Osteocyte (in vitro differentiated cells): ENCODE data around the gene MAK. TPM values are rescaled to one million over a fixed set of nuclear protein-coding genes. Genes with fewer than 3 reads are reported as not detected.
A peak's percentile ranks its signal among the peaks of the same experiment; 100 is the strongest.
"Not testable (repeated sequence)": the region's sequence is repeated elsewhere in the genome, so short reads cannot be mapped to it uniquely, and the experiment has no call there.

Experiments
- DNase-seq: peaks from one replicate; pipeline ENCODE4 v3.0.0; 2021; ENCODE audit warnings: mixed read lengths; ENCODE audit not compliant: unreplicated experiment; ENCODE audit errors: extremely low spot score
- H3K27ac Mint-ChIP-seq: one replicate; pipeline ENCODE4 v1.8.0; 2021; ENCODE audit warnings: mild to moderate bottlenecking, mixed read lengths; ENCODE audit not compliant: unreplicated experiment
- H3K27me3 Mint-ChIP-seq: one replicate; pipeline ENCODE4 v1.8.0; 2021; ENCODE audit warnings: mixed read lengths; ENCODE audit not compliant: unreplicated experiment
- H3K36me3 Mint-ChIP-seq: one replicate; pipeline ENCODE4 v1.8.0; 2021; ENCODE audit warnings: mixed read lengths; ENCODE audit not compliant: unreplicated experiment
- H3K4me1 Mint-ChIP-seq: one replicate; pipeline ENCODE4 v1.8.0; 2021; ENCODE audit warnings: mixed read lengths; ENCODE audit not compliant: unreplicated experiment
- H3K4me3 Mint-ChIP-seq: one replicate; pipeline ENCODE4 v1.8.0; 2021; ENCODE audit warnings: mild to moderate bottlenecking, moderate library complexity, mixed read lengths; ENCODE audit not compliant: unreplicated experiment
- H3K9me3 Mint-ChIP-seq: one replicate; pipeline ENCODE4 v1.8.0; 2021; ENCODE audit warnings: mixed read lengths; ENCODE audit not compliant: unreplicated experiment
- total RNA-seq: library from RNA; stranded (reverse); gene quantifications from 2 replicates; pipeline ENCODE4 v1.2.1, GENCODE V29; 2021
- TF ChIP-seq, protein P1 (sequence below): fragments of 200-600 bp; sonication (generic); IDR thresholded peaks from 2 replicates; pipeline ENCODE4 v1.5.0; 2021; ENCODE audit warnings: antibody characterized with exemption, mild to moderate bottlenecking, moderate library complexity

MAK gene
- total RNA-seq, 1 donor from 2014 or later, result not detected

GRCh38 chr6:10722570-10722819 is 115.8 kb downstream of the MAK start:
- H3K9me3 Mint-ChIP-seq, result peaks cover 3% of the 10 kb centered on the region
- H3K36me3 Mint-ChIP-seq, result peaks cover 11% of the 10 kb centered on the region

DNA sequence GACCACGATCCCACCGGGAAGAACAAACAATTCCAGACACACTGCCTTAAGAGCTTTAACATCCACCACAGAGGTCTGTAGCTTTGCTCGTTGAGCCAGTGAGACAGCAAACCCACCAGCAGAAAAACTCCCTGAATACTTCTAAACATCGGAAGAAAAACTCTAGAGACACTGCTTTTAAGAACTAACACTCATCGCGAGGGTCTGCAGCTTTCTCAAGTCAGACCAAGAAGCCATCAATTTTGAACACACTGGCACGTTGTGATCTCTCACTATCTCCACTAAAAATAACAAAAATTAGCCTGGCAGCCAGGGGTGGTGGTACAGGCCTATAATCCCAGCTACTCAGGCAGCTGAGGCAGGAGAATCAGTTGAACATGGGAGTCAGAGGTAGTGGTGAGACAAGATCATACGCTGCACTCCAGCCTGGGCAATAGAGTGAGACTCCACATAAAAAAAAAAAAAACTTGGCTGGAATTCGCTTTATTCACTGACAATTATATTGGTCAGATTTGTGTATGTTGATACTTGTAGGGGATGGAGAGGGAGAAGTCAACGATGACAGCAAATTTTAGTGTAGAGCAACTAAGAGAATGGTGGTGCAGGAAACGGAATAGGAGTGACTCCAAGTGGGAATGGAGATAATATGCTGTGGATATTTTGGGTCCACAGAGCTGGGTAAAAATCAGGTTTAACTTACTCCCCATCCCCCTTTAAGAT is 116.3 kb downstream of the MAK start:
- H3K4me3 Mint-ChIP-seq, result peak overlapping the region; percentile 98
- DNase-seq, result no peak
- TF ChIP-seq, protein P1, sequence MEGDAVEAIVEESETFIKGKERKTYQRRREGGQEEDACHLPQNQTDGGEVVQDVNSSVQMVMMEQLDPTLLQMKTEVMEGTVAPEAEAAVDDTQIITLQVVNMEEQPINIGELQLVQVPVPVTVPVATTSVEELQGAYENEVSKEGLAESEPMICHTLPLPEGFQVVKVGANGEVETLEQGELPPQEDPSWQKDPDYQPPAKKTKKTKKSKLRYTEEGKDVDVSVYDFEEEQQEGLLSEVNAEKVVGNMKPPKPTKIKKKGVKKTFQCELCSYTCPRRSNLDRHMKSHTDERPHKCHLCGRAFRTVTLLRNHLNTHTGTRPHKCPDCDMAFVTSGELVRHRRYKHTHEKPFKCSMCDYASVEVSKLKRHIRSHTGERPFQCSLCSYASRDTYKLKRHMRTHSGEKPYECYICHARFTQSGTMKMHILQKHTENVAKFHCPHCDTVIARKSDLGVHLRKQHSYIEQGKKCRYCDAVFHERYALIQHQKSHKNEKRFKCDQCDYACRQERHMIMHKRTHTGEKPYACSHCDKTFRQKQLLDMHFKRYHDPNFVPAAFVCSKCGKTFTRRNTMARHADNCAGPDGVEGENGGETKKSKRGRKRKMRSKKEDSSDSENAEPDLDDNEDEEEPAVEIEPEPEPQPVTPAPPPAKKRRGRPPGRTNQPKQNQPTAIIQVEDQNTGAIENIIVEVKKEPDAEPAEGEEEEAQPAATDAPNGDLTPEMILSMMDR, result no peak
- peaks cover 3% of the 10 kb centered on the region for H3K9me3 Mint-ChIP-seq
- H3K27me3 Mint-ChIP-seq, result no peaks in the 10 kb centered on the region
- H3K27ac Mint-ChIP-seq, result peak overlapping the region; percentile 98
- peaks cover 9% of the 10 kb centered on the region for H3K36me3 Mint-ChIP-seq
- H3K4me1 Mint-ChIP-seq, result peaks cover 32% of the 10 kb centered on the region

More at GRCh38 chr6:10722570-10722819, 115.8 kb downstream of the MAK start:
- peaks cover 32% of the 10 kb centered on the region for H3K4me1 Mint-ChIP-seq
- TF ChIP-seq, protein P1, result no peak
- DNase-seq, result no peak
- peak overlapping the region; percentile 98 for H3K27ac Mint-ChIP-seq
- H3K4me3 Mint-ChIP-seq, result peak overlapping the region; percentile 98
- H3K27me3 Mint-ChIP-seq, result no peaks in the 10 kb centered on the region

- not testable (repeated sequence) for H3K9me3 Mint-ChIP-seq, H3K27me3 Mint-ChIP-seq
- peak overlapping the region; percentile 98 for H3K27ac Mint-ChIP-seq
Measured at GRCh38 chr6:10720960-10721849, 117.1 kb downstream of the MAK start.

GRCh38 chr6:10720265-10720959 is 117.9 kb downstream of the MAK start:
- no peak for DNase-seq
- peaks cover 3% of the 10 kb centered on the region for H3K9me3 Mint-ChIP-seq
- no peak overlapping the region for H3K4me3 Mint-ChIP-seq
- peaks cover 2% of the 10 kb centered on the region for H3K36me3 Mint-ChIP-seq
- no peak overlapping the region for H3K27ac Mint-ChIP-seq
- H3K27me3 Mint-ChIP-seq, result no peaks in the 10 kb centered on the region
- peaks cover 29% of the 10 kb centered on the region for H3K4me1 Mint-ChIP-seq
- TF ChIP-seq, protein P1, result no peak

More at GRCh38 chr6:10720960-10721849, 117.1 kb downstream of the MAK start:
- Mint-ChIP-seq H3K4me1 (peaks cover 32% of the 10 kb centered on the region), H3K4me3 (peak overlapping the region; percentile 98)
- not testable (repeated sequence) for H3K36me3 Mint-ChIP-seq, DNase-seq

- H3K27ac Mint-ChIP-seq, result no peak overlapping the region
- H3K36me3 Mint-ChIP-seq, result no peaks in the 10 kb centered on the region
- no peak overlapping the region for H3K4me3 Mint-ChIP-seq
- H3K27me3 Mint-ChIP-seq, result no peaks in the 10 kb centered on the region
- no peak for DNase-seq
- H3K4me1 Mint-ChIP-seq, result peaks cover 24% of the 10 kb centered on the region
- H3K9me3 Mint-ChIP-seq, result peaks cover 3% of the 10 kb centered on the region
- TF ChIP-seq, protein P1, result no peak
Measured at GRCh38 chr6:10719964-10720264, 118.4 kb downstream of the MAK start.
